Measurements from ENCODE around the gene RPA1.

DNA sequence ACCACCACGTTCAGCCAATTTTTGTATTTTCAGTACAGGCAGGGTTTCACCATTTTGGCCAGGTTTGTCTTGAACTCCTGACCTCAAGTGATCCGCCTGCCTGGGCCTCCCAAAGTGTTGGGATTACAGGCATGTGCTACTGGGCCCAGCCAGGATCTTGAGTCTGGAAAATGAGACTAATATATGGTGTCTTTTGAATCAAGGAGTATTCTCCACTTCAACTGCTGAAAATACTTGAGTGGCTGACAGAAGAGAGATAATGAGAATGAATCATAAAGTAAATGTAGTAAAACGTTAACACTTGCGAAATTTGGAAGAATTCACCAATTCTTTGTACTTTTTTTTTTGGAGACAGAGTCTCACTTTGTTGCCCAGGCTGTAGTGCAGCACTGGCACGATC, 16.7 kb upstream of the RPA1 start:
- no peak for TF ChIP-seq JUND (IDR thresholded peaks at IDR 0.05)
- no peak for TF ChIP-seq EZH2 (IDR thresholded peaks at IDR 0.05)
